GM12874 (cell line): ENCODE results near the gene EIF4B.

Experiments
- CTCF ChIP-seq: IDR thresholded peaks from 2 replicates; pipeline ENCODE4 v1.5.1; 2011; ENCODE audit warnings: low read depth, mild to moderate bottlenecking, control low read depth, low read length, moderate library complexity; ENCODE audit not compliant: insufficient read depth

The EIF4B gene

GRCh38 chr12:52984136-52984535 is 22.1 kb upstream of the EIF4B start:
- no peak for TF ChIP-seq CTCF

- TF ChIP-seq CTCF: no peak
Observed at GRCh38 chr12:52988898-52989297, 17.4 kb upstream of the EIF4B start.

DNA sequence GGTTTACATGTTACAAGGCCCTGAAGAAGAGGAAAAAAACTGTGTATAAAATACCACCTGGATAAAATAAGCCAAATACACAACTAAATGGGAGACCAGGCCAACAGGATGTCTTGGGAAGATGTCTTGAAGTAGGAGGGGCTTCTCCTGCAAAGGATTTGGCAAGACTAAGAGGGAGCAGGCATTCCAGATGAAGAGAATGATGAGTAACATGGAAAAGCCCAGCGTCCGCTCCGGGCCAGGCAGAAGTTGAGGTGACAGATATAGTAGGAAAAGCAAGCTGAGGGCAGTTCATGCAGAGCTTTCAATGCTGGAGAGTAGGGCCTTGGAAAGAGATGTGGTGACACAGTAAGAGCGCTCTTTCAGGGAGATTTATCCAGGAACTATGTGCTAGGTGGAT is 16.1 kb upstream of the EIF4B start:
- no peak for TF ChIP-seq CTCF

DNA sequence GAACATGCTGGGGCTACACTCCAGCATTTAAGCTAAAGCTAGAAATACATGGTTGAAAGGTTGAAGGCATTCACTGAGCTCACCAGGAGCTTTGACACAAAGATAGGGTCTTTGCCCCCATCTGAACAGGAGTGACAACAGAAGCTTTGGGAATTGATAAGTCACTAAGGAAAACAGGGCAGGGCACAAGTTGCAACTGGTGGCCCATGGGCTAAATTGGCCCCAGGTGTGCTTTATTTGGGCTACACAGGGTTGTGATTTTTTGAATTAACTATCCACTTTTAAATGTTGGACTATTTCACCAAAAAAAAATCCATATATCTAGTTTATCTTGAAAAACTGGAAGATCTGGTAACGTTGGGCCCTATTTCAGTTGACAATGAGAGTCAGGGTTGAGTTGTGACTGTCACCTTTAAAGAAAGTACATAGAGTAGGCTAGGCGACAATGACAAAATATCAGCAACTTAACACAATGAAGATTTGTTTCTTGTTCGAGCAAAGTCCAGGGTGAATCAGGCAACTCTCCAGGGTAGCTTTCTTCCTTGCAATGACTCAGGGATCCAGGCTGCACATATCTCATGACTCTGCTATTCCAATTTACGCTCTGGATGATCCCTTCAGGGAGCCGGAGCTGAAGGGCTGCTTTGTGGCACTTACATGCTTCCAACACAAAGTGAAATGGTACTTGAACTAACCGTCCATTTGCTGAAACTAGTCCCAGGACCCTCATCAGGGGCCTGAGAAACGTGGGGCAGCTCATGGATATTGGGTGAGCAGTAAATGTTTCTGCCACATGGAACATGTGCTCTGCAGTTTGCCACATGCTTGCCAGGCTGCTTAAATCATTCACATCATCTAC is 13.3 kb upstream of the EIF4B start:
- no peak for TF ChIP-seq CTCF

- TF ChIP-seq CTCF: no peak
Observed at GRCh38 chr12:52993558-52993869, 12.7 kb upstream of the EIF4B start.

DNA sequence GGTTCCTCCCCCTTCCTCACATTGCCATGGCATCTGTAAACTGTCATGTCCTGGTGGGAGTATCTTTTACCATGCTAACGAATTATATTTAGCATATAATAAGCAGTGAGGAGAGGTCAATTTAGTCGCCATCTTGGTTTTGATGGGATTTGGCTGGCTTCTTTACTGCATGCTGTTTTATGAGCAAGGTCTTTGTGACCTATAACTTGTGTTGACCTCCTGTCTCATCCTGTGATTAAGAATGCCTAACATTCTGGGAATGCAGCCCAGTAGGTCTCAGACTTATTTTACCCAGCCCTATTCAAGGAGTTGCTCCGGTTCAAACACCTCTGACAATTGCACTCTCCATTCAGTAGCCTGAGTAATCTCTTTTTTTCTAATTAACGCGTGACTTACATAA is 2.1 kb upstream of the EIF4B start:
- TF ChIP-seq CTCF: no peak

DNA sequence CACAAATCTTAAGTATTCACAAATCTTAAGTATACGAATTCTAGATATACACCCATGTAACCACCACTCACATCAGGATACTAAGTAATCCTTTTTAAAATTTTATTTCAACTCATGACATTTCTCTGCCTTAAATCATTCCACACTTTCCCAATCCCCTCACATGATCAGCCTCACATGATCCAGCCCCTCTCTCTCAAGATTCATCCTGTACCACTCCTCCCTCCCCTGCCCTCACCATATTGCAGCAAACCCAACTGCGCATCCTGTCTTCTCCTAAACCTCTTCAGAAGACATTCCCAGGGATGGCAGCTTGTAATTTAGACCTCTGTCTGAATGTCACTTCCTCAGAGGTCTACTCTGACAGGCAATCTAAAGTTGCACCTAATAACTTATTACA is 1.7 kb upstream of the EIF4B start:
- TF ChIP-seq CTCF: no peak
